HepG2 (cell line): ENCODE results near the gene SMC6. TPM values are rescaled to one million over a fixed set of nuclear protein-coding genes. Genes with fewer than 3 reads are reported as not detected.

ENCODE experiments used
- polyA plus RNA-seq, 8 experiments: library from polyadenylated mRNA; depleted of rRNA in 3 of 8; stranded (reverse) in 7 of 8; unstranded in 1 of 8; fragments of >200 nt; fragmentation: Illumina TruSeq in 4 of 8; extraction: Trizol in 4 of 8; gene quantifications; 2 replicates each; pipeline versions ENCODE4 v1.2.1 to v1.2.3, GENCODE V29; 2011 to 2016; ENCODE audit warnings: low read depth in 4 of 8, missing spikeins in 1 of 8, mixed read lengths in 1 of 8; ENCODE audit not compliant: insufficient read depth in 1 of 8
- total RNA-seq, 5 experiments: library from RNA; depleted of rRNA; stranded (reverse); fragments of >200 nt; fragmentation: Illumina TruSeq; extraction: Trizol; gene quantifications; 2 replicates each; pipeline ENCODE4 v1.2.3, GENCODE V29; 2016; ENCODE audit warnings: low read depth in 1 of 5

SMC6 gene
- total and polyA plus RNA-seq, 2 of the 13 experiments (the other 11 are each of a cell fraction or from before 2014, with no cell fraction given): 18.9 to 55.3 TPM

Other genes starting within 250 kb of the SMC6 start
- 0.07 and 0.11 TPM in 2 replicates for gene RAD51AP2, start 235.4 kb downstream of the SMC6 start, total RNA-seq (2016; rRNA removed; fragmentation: Illumina TruSeq; extraction: Trizol)
- 0.05 and 0.12 TPM in 2 replicates for gene RAD51AP2, start 235.4 kb downstream of the SMC6 start, polyA plus RNA-seq (2011; rRNA removed)
- gene VSNL1, start 213.1 kb downstream of the SMC6 start, total RNA-seq (2016; rRNA removed; fragmentation: Illumina TruSeq; extraction: Trizol): 63.2 and 103 TPM in 2 replicates
- 62.8 and 95.9 TPM in 2 replicates for gene VSNL1, start 213.1 kb downstream of the SMC6 start, polyA plus RNA-seq (2011; rRNA removed)
- gene GEN1, start 328 bp upstream of the SMC6 start, total RNA-seq (2016; rRNA removed; fragmentation: Illumina TruSeq; extraction: Trizol): 26.6 and 27.1 TPM in 2 replicates
- 5.1 and 9.9 TPM in 2 replicates for gene GEN1, start 328 bp upstream of the SMC6 start, polyA plus RNA-seq (2011; rRNA removed)
- gene MSGN1, start 62.6 kb upstream of the SMC6 start, total RNA-seq (2016; rRNA removed; fragmentation: Illumina TruSeq; extraction: Trizol): not detected in 2 replicates
- not detected in 2 replicates for gene MSGN1, start 62.6 kb upstream of the SMC6 start, polyA plus RNA-seq (2011; rRNA removed)
- gene KCNS3, start 124.9 kb upstream of the SMC6 start, total RNA-seq (2016; rRNA removed; fragmentation: Illumina TruSeq; extraction: Trizol): not detected in 2 replicates
- not detected in 2 replicates for gene KCNS3, start 124.9 kb upstream of the SMC6 start, polyA plus RNA-seq (2011; rRNA removed)